GM18520 (cell line): ENCODE results near the gene PRRC2B.
"Not testable (repeated sequence)": the region's sequence is repeated elsewhere in the genome, so short reads cannot be mapped to it uniquely, and the experiment has no call there.

Source experiments
- ATAC-seq: cut with Tn5 transposase; IDR thresholded peaks from one replicate; pipeline ENCODE4 v1.9.1; 2021; ENCODE audit not compliant: unreplicated experiment

The PRRC2B gene

DNA sequence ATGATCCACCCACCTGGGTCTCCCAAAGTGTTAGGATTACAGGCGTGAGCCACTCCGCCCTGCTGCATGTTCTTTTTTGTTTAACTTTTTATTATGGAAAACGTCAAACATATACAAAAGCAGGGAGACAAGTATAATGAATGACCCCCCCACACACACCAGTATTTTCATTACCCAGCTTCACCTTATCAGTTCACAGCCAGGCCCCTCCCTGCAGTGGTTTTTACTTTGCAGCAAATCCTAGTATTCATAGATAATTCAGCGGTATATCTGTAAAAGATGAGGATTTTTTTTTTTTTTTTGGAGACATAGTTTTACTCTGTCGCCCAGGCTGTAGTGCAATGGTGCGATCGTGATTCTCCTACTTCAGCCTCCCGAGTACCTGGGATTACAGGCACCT is 111.1 kb downstream of the PRRC2B start:
- ATAC-seq = no peak

- no peak for ATAC-seq
These were observed 117.5 kb downstream of the PRRC2B start for GRCh38 chr9:131511416-131511815.

GRCh38 chr9:131511880-131512279 is 118.0 kb downstream of the PRRC2B start:
- no peak for ATAC-seq

DNA sequence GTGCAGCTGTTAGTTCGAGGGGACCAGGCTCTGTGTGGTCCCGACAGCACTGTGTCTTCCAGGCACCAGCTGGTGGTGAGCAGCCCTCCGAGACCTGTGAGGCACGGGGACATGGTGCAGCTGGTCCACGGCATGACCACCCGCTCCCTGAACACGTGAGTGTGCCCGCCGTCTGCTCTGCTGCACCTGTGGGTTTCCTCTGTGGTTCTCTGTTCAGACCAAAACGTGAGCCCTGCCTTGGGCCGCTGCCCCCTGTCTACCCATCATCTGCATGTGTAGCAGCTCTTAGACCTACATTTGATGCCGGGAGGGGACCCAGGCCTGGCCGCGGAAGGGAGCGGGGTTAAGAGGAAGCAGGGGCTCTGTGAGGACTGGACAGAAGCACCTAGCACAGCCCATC is 119.3 kb downstream of the PRRC2B start:
- ATAC-seq = no peak

DNA sequence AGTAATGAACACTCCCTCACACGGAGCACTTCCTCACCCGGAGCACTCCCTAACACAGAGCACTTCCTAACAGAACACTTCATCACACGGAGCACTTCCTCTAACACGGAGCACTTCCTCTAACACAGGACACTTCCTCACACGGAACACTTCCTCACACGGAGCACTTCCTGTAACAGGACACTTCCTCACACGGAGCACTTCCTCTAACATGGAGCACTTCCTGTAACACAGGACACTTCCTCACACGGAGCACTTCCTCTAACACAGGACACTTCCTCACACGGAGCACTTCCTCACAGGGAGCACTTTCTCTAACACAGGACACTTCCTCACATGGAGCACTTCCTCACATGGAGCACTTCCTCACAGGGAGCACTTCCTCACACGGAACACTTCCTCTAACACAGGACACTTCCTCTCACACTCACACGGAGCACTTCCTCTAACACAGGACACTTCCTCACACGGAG is 121.7 kb downstream of the PRRC2B start:
- ATAC-seq = not testable (repeated sequence)

- ATAC-seq = no peak
These were observed 122.2 kb downstream of the PRRC2B start for GRCh38 chr9:131516100-131516499.

DNA sequence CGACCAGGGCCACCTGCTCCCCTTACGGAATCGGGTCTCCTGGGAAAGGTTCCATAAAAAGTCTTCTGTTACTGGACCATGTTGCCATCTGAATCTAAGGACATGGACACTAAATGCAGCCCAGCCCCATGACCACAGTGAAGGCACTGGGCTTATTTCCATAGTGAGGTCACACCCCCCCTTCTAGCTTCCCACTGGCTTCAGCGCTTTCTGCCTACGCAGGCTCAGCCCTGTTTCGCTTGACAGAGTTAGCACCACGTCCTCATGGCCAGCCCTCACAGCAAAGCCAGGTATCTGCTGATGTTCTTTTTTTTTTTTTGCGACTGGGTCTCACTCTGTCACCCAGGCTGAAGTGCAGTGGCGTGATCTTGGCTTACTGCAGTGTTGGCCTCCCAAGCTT is 123.0 kb downstream of the PRRC2B start:
- no peak for ATAC-seq

GRCh38 chr9:131517761-131518190 is 123.9 kb downstream of the PRRC2B start:
- no peak for ATAC-seq

GRCh38 chr9:131518553-131518952 is 124.7 kb downstream of the PRRC2B start:
- ATAC-seq = no peak

- ATAC-seq = no peak
These were observed 126.6 kb downstream of the PRRC2B start for GRCh38 chr9:131520503-131520902.

DNA sequence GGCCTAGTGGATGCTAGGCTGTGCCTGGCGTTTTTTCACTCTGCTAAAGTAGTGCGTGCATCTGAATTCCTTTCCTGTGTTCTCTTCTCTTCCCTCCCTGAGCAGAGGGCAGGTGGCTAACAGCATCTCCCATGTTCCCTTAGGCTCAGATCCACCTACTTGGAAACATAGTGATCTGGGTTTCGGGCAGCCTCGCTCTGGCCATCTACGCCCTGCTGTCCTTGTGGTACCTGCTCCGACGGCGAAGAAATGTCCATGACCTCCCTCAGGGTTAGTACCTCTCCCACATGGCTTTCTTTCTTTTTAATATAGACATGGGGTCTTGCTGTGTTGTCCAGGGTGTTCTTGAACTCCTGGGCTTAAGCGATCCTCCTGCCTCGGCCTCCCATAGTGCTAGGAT is 127.3 kb downstream of the PRRC2B start:
- no peak for ATAC-seq

- ATAC-seq = no peak
These were observed 127.9 kb downstream of the PRRC2B start for GRCh38 chr9:131521822-131522221.

DNA sequence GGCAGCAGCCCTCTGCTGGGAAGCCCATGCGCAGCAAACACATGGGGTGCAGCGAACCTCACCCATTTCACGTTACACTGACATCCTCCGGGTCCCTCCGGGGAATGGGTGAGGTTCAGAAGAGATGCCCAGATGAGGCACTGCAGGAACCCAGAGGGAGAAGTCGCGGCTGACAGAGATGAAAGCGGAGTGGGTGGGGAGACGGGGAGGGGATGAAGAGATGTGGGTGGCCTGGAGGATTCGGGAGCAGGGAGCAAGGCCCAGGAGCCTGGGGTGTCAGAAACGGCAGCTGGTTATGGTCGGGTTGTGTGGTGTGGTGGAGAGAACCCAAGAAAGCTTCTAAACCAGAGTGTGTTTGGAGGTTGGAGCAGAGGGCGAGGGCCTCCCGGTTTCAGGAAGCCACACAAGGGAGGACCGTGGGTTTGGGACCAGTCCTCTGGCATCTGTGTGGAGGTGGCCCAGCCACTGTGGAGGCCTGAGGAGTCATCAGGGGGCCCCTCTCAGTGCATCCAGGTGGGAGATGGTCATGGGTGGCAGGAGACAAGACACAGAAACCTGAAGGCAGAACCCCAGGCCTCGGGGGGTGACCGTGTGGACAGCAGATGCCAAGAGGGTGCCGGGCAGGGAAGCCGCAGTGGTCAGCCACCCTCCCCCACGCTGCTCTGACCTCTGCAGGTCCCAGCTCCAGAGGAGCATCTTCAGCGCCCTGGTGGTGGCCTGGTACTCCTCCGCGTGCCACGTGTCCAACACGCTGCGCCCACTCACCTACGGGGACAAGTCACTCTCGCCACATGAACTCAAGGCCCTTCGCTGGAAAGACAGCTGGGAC is 128.6 kb downstream of the PRRC2B start:
- ATAC-seq = no peak

- no peak for ATAC-seq
These were observed 129.2 kb downstream of the PRRC2B start for GRCh38 chr9:131523086-131523388.

- no peak for ATAC-seq
These were observed 129.9 kb downstream of the PRRC2B start for GRCh38 chr9:131523451-131524435.

DNA sequence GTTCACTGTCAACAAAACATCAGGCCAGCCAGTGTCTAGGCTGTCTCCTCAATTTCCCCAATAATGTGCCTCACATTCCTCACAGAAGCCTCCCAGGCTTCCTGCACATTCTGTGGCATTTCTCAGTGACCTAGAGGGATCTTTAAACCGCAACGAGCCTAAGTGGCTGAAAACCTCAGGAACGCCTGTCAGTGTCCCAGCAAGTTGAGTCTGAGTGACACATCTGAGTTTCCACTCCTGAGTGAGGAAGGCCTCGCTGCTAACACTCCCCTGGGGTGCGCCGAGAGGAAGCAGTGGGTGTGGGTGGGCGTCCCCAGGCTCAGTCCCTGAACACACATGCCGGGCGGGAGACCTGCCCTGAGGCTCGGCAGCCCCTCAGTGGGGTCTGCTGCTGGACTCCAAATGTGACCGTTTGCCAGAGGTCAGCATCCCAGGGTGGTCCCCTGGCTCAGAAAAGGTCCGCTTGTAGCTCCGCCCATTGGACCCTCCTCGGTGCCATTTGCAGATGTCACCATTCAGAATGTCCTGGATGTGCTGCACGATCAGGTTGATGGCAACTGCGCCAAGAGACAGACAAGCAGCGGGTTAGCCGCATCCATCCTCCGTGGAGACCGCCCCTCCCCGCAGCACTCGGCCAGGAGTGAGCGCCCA is 130.9 kb downstream of the PRRC2B start:
- ATAC-seq = no peak

DNA sequence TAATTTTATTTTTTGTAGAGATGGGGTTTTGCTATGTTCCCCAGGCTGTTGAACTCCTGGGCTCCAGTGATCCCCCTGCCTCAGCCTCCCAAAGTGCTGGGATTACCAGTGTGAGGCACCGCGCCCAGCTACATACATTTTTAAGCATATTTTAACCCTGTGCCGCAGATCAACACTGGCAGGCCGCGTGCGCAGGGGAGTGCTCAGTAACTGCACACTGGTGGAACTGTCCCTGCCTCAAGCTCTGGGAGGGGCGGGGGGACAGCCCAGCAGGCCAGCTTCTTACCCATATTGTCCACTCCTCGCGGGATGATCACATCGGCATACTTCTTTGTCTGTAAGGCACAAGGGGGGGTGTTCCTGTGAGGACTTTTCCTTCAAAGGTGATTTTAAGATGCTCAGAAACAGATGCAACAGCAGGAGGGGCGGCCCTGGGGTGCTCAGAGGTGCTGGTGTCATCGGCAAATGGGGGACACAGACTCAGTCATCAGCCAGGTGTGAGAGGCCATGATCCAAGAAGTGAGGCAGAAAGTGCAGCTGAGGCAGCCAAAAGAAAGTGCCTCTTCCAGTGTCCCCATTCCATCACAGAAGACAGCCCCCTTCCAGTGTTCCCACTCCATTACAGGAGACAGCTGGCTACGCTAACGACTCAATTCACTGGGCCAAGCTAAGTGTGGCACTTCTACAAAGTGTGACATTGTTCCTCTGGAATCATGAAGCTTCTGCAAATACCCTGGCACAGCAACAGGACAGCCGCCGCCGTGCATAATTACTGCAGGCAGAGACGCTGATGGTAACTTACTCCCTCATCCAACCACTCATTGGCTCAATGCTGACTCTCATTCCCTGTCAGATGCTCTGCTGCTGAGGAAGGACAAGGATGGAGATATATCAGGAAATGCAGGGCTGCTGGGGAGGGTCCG is 132.0 kb downstream of the PRRC2B start:
- ATAC-seq = no peak

DNA sequence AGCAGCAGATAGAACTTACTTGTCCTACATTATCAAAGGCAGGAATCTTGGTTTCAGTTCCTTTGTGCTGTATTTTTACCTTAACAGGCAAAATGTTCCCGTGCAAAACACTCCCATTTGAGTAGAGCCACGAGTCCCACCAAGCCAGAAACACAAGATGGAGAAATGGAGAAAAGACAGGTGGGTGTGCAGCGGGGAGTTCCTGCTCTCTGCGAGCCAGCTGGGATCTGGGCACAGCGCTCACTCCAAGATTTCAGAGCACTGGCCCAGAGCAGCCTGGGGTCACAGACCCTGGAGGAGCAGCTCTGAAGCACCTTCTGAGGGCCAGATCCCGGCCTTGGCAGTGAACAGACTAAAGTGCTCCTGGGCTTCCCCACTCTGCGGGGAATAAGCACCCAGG is 134.3 kb downstream of the PRRC2B start:
- ATAC-seq = no peak

DNA sequence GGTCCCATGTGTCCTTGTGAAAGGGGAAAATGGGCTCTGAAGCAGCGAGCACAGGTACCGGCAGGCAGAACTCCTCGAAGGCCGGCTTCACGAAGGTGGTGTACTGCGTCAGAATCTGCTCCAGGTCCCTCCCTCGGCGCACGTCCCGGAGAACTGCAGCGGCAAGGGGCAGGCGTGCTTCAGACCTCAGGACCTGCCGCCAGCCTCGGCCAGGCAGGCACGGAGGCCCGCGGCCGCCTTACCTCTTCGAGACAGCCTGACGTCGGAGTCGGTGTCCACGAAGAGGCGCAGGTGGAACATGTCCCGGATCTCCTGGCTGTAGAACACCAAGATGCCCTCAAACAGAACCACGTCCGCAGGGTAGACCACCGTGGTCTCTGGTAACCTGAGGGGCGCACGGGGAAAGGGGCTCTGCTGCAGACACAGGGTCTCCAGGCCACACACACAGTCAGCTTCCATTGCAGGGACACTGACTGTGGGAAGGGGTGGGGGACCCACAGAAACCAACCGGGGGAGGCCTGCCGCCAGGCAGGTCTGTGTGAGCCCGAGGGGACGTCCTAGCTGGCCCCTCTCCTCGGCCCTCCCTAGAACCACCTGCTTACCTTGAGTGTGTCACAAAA is 135.1 kb downstream of the PRRC2B start:
- no peak for ATAC-seq
